Fibroblast of mammary gland (primary cell): ENCODE results near the gene NPTX2.

Experiments used
- DNase-seq: peaks from one replicate; pipeline ENCODE4 v3.0.0-alpha.2; 2010; ENCODE audit warnings: low read depth
- H3K4me3 ChIP-seq: 2 replicates; pipeline ENCODE4 v1.5.1; 2011; ENCODE audit warnings: low read depth, mild to moderate bottlenecking, low read length, moderate library complexity; ENCODE audit not compliant: control insufficient read depth
- TF ChIP-seq, protein P1 (sequence below): conservative IDR thresholded peaks from 2 replicates; pipeline ENCODE4 v1.5.1; 2011; ENCODE audit warnings: low read depth, low read length, inconsistent platforms; ENCODE audit not compliant: control insufficient read depth, insufficient read depth

Gene NPTX2

DNA sequence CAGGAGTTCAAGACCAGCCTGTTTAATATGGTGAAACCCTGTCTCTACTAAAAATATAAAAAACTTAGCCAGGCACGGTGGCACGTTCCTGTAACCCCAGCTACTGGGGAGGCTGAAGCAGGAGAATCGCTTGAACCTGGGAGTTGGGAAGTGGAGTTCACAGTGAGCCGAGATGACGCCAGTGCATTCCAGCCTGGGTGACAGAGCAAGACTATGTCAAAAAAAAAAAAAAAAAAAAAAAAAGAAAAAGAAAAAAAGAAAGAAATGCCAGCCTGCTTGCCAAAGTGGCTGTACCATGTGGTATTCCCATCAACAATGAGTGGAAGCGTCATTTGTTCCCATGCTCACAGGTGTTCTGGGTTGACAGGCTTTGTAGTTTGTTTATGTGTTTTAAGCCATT, 43.3 kb upstream of the NPTX2 start:
- H3K4me3 ChIP-seq: no peak overlapping the region
- DNase-seq: no peak
- TF ChIP-seq, protein P1, sequence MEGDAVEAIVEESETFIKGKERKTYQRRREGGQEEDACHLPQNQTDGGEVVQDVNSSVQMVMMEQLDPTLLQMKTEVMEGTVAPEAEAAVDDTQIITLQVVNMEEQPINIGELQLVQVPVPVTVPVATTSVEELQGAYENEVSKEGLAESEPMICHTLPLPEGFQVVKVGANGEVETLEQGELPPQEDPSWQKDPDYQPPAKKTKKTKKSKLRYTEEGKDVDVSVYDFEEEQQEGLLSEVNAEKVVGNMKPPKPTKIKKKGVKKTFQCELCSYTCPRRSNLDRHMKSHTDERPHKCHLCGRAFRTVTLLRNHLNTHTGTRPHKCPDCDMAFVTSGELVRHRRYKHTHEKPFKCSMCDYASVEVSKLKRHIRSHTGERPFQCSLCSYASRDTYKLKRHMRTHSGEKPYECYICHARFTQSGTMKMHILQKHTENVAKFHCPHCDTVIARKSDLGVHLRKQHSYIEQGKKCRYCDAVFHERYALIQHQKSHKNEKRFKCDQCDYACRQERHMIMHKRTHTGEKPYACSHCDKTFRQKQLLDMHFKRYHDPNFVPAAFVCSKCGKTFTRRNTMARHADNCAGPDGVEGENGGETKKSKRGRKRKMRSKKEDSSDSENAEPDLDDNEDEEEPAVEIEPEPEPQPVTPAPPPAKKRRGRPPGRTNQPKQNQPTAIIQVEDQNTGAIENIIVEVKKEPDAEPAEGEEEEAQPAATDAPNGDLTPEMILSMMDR: no peak

DNA sequence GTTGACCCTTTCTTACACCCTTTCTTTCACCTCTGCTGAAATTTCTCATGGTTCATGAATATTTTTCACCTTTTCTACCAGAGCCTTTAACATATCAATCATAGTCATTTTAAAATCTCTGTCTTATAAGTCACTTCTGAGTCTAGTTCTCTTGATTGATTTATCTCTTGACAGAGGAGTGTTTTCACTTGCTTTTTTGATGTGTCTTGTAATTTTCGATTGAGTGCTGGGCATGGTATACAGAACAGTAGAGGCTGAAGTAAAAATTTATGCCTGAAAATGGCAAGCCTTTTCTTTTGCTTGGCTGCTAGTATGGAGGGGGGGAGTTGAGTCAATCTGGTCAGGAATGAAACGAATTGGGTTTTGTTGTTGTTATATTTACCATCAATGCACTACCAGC, 41.2 kb upstream of the NPTX2 start:
- TF ChIP-seq, protein P1: no peak
- no peak for DNase-seq
- H3K4me3 ChIP-seq: no peak overlapping the region

DNA sequence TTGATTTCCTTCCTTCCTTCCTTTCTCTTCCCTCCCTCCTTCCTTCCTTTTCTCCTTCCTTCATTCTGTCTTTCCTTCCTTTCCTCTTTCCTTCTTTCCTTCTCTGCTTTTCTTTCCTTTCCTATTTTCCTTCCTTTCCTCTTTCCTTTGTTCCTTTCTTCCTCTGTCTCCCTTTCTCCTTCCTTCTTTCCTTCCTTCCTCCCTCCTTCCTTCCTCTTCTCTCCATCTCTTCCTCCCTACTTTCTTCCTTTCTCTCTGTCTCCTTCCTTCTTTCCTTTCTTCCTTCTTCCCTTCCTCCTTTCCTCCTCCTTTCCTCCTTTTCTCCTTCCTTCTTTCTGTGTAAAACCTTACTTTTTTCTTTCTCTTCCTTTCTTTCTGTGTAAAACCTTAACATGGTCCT, 32.3 kb upstream of the NPTX2 start:
- no peak for DNase-seq
- TF ChIP-seq, protein P1: no peak
- no peak overlapping the region for H3K4me3 ChIP-seq

DNA sequence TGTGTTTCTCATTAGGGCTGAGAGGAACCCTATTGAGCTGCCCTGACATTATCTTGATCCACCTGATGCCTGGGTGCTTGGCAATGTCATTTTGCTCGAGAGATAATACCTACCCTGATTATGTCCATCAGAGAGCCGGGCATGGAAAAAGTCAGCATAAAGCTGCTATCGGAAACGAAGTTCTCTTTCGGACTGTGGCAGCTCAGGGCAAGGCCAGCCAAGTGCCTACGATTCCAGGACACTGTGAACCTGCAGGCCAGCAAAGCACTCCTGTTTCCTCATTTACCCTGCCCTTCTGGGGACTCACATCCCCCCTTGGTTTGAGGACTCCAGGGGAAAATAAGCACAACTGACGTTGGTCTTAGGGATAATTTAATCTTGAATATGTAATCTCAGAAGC, 25.2 kb upstream of the NPTX2 start:
- H3K4me3 ChIP-seq: no peak overlapping the region
- TF ChIP-seq, protein P1: no peak
- no peak for DNase-seq

DNA sequence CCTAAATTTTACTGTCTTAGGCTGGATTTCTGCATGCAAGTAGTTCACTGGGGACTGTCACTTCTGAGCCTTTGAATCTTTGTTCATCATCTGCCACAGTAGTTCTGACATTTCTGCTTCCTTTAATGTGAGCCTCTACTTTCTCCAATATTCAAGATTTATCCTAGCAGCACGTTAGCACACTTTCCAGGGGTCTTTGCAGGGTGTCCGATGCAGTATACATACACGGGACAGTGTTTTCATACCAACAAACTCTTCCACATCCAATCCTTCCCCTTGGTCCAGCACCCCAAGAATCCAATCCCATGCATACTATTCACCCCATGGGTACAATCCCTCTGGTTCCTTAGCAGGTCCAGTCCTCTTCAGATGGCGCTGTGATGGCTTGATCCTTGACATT, 22.7 kb upstream of the NPTX2 start:
- TF ChIP-seq, protein P1: no peak
- no peak overlapping the region for H3K4me3 ChIP-seq
- DNase-seq: no peak

DNA sequence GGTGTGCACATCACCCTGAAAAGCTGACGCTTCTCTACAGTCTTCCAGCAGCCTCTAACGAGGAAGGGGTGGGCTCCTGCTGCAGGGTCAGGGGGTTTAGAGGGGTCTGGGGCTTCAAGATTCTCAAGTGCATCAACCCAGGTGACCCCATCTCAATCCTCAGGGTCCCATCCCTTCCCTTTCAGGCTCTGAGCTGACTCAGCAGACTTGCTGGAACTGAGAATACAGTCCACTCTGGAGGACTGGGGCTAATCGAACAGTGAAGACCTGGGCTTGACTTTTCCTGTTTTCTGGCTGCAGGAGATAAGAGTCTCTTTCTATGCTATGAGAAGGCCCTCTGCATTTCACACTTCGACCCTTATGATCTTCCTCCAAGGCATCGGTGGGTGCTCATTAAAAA, 22.3 kb upstream of the NPTX2 start:
- TF ChIP-seq, protein P1: no peak
- no peak overlapping the region for H3K4me3 ChIP-seq
- DNase-seq: no peak
